Naive thymus-derived CD4-positive, alpha-beta T cell (primary cell): ENCODE measurements around the gene CDK14. TPM values are rescaled to one million over a fixed set of nuclear protein-coding genes. Genes with fewer than 3 reads are reported as not detected.

Experiments used
- ATAC-seq: fragments of 150-1000 bp; cut with Tn5 transposase; 2 replicates; pipeline ENCODE4 v1.10.0; 2021; ENCODE audit warnings: mild to moderate bottlenecking, moderate library complexity
- CTCF ChIA-PET: fragments of 350-600 bp; sonication (Branson Sonifier 250); formaldehyde crosslinking; loops from one replicate; lab custom pipeline; 2021; ENCODE audit warnings: antibody characterized with exemption; lab: Charles Lee
- POLR2A ChIA-PET: fragments of 350-600 bp; sonication (Branson Sonifier 250); formaldehyde crosslinking; loops from one replicate; lab custom pipeline; 2021; ENCODE audit warnings: antibody characterized with exemption, inconsistent platforms; lab: Charles Lee
- DNase-seq, 9 donors: peaks; one replicate each; pipeline versions ENCODE4 v3.0.0 to v3.0.0-alpha.2; 2020 to 2022; ENCODE audit warnings: mixed read lengths in 1 of 9
- H3K27ac ChIP-seq: one replicate; pipeline ENCODE4 v1.7.0; 2013; ENCODE audit warnings: mild to moderate bottlenecking, low read depth, low read length, moderate library complexity
- H3K27me3 ChIP-seq, 2 donors: one replicate each; pipeline ENCODE4 v1.7.0; 2013; ENCODE audit warnings: low read length in 2 of 2, mild to moderate bottlenecking in 2 of 2, moderate library complexity in 2 of 2; ENCODE audit not compliant: control insufficient read depth in 2 of 2, insufficient read depth in 2 of 2
- H3K36me3 ChIP-seq, 3 experiments: 1 replicate in 2 of 3; 2 replicates in 1 of 3; pipeline ENCODE4 v1.7.0; 2013; ENCODE audit warnings: low read length in 3 of 3, mild to moderate bottlenecking in 3 of 3, moderate library complexity in 1 of 3; ENCODE audit not compliant: insufficient read depth in 3 of 3, control insufficient read depth in 2 of 3
- H3K4me1 ChIP-seq, 2 donors: one replicate each; pipeline ENCODE4 v1.7.0; 2013; ENCODE audit warnings: low read length in 2 of 2, mild to moderate bottlenecking in 2 of 2, moderate library complexity in 1 of 2; ENCODE audit not compliant: control insufficient read depth in 2 of 2, insufficient read depth in 2 of 2
- H3K4me3 ChIP-seq: 2 replicates; pipeline ENCODE4 v1.7.0; 2013; ENCODE audit warnings: mild to moderate bottlenecking, low read length
- H3K9me3 ChIP-seq, 3 experiments: 1 replicate in 2 of 3; 2 replicates in 1 of 3; pipeline ENCODE4 v1.7.0; 2013; ENCODE audit warnings: low read length in 3 of 3; ENCODE audit not compliant: control insufficient read depth in 2 of 3
- H3K27ac Mint-ChIP-seq, 9 donors: one replicate each; pipeline ENCODE4 v1.8.0; 2020 to 2022; ENCODE audit warnings: mixed read lengths in 9 of 9, mild to moderate bottlenecking in 8 of 9, moderate library complexity in 5 of 9, inconsistent platforms in 2 of 9
- H3K27me3 Mint-ChIP-seq, 5 donors: one replicate each; pipeline ENCODE4 v1.8.0; 2021 to 2022; ENCODE audit warnings: mixed read lengths in 5 of 5, mild to moderate bottlenecking in 1 of 5
- H3K36me3 Mint-ChIP-seq, 5 donors: one replicate each; pipeline ENCODE4 v1.8.0; 2020 to 2022; ENCODE audit warnings: mixed read lengths in 5 of 5, mild to moderate bottlenecking in 3 of 5, inconsistent platforms in 1 of 5
- H3K4me1 Mint-ChIP-seq, 7 donors: one replicate each; pipeline ENCODE4 v1.8.0; 2020 to 2022; ENCODE audit warnings: mixed read lengths in 7 of 7, mild to moderate bottlenecking in 3 of 7, inconsistent platforms in 1 of 7
- H3K4me3 Mint-ChIP-seq, 10 donors: one replicate each; pipeline ENCODE4 v1.8.0; 2020 to 2022; ENCODE audit warnings: mild to moderate bottlenecking in 10 of 10, mixed read lengths in 10 of 10, moderate library complexity in 6 of 10, inconsistent platforms in 2 of 10
- H3K9me3 Mint-ChIP-seq, 11 donors: one replicate each; pipeline ENCODE4 v1.8.0; 2020 to 2022; ENCODE audit warnings: mixed read lengths in 11 of 11, mild to moderate bottlenecking in 4 of 11, inconsistent platforms in 1 of 11, moderate library complexity in 1 of 11
- intact Hi-C, 2 donors: fragments of 100-400 bp; cut with micrococcal nuclease; formaldehyde crosslinking; loops; one replicate each; pipeline ENCODE4 v1.15.1; 2023
- polyA plus RNA-seq, 2 donors: library from polyadenylated mRNA; unstranded; fragments of 300-500 nt; fragmentation: Illumina TruSeq; gene quantifications; one replicate each; pipeline ENCODE4 v1.2.3, GENCODE V29; 2021
- total RNA-seq, 6 experiments: library from RNA in 5 of 6; stranded (reverse) in 5 of 6; gene quantifications; 1 replicate in 5 of 6; 2 replicates in 1 of 6; pipeline ENCODE4 v1.2.3 and lab custom pipeline; 2021 to 2026

CDK14 gene
- total and polyA plus RNA-seq, 7 experiments from 2014 or later: 0.05 to 9.9 (median 0.72) TPM; not detected in 1

DNA sequence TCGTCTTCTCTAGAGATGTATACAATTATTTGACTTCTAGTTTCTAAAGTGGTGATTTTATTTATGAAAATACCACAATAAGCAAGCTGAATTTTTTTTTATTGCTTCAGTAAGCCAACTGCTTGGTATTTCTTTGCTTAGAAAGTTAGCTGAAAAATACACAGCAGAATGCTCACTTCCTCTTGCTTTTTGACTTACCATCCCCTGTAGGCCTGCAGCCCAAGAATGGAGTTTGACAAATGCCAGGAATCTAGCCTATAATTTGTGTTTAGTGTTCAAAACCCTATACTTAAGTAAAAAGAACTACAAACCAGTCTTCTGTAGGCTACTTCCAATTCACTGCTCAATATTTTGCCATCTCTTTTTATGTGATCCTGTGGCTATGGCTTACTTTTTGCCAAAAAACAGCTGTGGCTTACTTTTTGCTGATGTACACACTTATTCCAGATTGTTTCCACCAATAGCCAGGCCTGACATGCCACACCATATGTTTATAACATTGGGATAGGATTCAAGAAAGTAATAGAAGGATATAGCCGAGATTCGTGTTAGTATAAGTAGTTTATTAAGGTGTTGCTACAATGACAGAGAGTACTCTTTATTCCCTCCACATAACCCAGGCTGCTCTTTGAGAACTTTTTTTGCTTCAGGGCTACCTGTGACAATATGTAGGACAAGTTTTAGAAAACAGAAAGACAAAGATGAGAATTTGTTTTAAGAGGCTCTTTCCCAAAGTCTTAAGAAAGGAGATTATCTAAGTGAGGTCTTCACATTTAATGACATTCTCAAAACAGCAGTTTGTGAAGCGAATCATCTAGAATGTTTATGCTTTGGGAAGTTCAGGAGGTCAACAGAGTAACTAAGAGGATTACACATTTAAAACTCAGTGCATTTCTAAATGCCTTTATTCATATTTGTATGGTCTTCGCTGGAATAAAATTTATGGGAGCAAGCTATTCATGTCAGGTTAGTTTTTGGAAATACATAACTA, 404.2 kb downstream of the CDK14 start:
- DNase-seq: no peak
- no peak for ATAC-seq
- no peak overlapping the region for H3K4me3 Mint-ChIP-seq
- H3K9me3 Mint-ChIP-seq: peaks cover 0 to 3% (median 0%) of the 10 kb centered on the region in 11 donors
- Histone ChIP-seq H3K27me3 (no peaks in the 10 kb centered on the region), H3K9me3 (no peaks in the 10 kb centered on the region), H3K4me1 (no peaks in the 10 kb centered on the region), H3K36me3 (no peaks in the 10 kb centered on the region), H3K4me3 (no peak overlapping the region), H3K27ac (no peak overlapping the region)
- ChIA-PET CTCF (no interaction called here), POLR2A (no interaction called here)
- intact Hi-C loops: no loop called here
- H3K27me3 Mint-ChIP-seq: peaks cover 0 to 8% (median 0%) of the 10 kb centered on the region in 5 donors
- peaks cover 0 to 5% (median 0%) of the 10 kb centered on the region in 5 donors for H3K36me3 Mint-ChIP-seq
- no peaks in the 10 kb centered on the region for H3K4me1 Mint-ChIP-seq
- H3K27ac Mint-ChIP-seq: no peak overlapping the region

DNA sequence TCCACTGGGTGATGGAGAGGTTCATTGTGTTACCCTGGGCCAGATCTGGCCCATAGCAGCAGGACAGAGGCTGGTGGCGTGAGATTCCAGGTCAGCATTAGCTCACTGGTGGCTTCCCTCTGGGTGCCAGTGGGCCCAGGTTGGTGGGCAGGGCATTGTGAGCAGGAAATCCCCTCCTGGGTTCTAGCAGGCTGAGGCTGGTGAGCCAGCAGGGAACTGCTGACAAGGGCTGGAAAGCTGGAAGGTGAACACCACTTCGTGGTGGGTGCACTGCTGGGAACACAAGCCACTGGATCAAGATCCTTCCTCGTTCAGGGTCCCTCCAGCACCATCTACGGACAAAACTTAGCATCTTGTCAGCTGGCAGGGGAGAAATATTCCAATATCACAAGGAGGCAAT, 408.9 kb downstream of the CDK14 start:
- intact Hi-C loops: no loop called here
- H3K36me3 ChIP-seq: no peaks in the 10 kb centered on the region
- H3K4me3 ChIP-seq: no peak overlapping the region
- H3K9me3 Mint-ChIP-seq: peaks cover 0 to 3% (median 0%) of the 10 kb centered on the region in 11 donors
- no peak for DNase-seq
- no peaks in the 10 kb centered on the region for H3K9me3 ChIP-seq
- H3K4me1 ChIP-seq: no peaks in the 10 kb centered on the region
- no peak overlapping the region for H3K27ac ChIP-seq
- no peak overlapping the region for H3K27ac Mint-ChIP-seq
- no peak overlapping the region for H3K4me3 Mint-ChIP-seq
- H3K36me3 Mint-ChIP-seq: peaks cover 0 to 5% (median 0%) of the 10 kb centered on the region in 5 donors
- ChIA-PET CTCF (no interaction called here), POLR2A (no interaction called here)
- peaks cover 0 to 8% (median 2%) of the 10 kb centered on the region in 5 donors for H3K27me3 Mint-ChIP-seq
- no peaks in the 10 kb centered on the region for H3K4me1 Mint-ChIP-seq
- no peak for ATAC-seq
- no peaks in the 10 kb centered on the region for H3K27me3 ChIP-seq

- Mint-ChIP-seq H3K36me3 (peaks cover 0 to 5% (median 0%) of the 10 kb centered on the region in 5 donors), H3K27me3 (peaks cover 0 to 8% (median 2%) of the 10 kb centered on the region in 5 donors), H3K4me1 (no peaks in the 10 kb centered on the region), H3K4me3 (no peak overlapping the region), H3K27ac (no peak overlapping the region), H3K9me3 (peaks cover 0 to 3% (median 0%) of the 10 kb centered on the region in 11 donors)
- ChIA-PET POLR2A (no interaction called here), CTCF (no interaction called here)
- Histone ChIP-seq H3K27me3 (no peaks in the 10 kb centered on the region), H3K9me3 (no peaks in the 10 kb centered on the region), H3K36me3 (no peaks in the 10 kb centered on the region), H3K4me3 (no peak overlapping the region), H3K4me1 (no peaks in the 10 kb centered on the region), H3K27ac (no peak overlapping the region)
- no peak for DNase-seq
- intact Hi-C loops: no loop called here
- ATAC-seq: no peak
These were observed 409.7 kb downstream of the CDK14 start for GRCh38 chr7:91005841-91006240.

- Mint-ChIP-seq H3K4me1 (no peaks in the 10 kb centered on the region), H3K4me3 (no peak overlapping the region), H3K36me3 (peaks cover 0 to 5% (median 0%) of the 10 kb centered on the region in 5 donors), H3K9me3 (peaks cover 0 to 3% (median 0%) of the 10 kb centered on the region in 11 donors), H3K27ac (no peak overlapping the region), H3K27me3 (peaks cover 0 to 8% (median 2%) of the 10 kb centered on the region in 5 donors)
- DNase-seq (no peak), ATAC-seq (no peak)
- H3K4me1 ChIP-seq: no peaks in the 10 kb centered on the region
- POLR2A ChIA-PET: no interaction called here
- H3K27ac ChIP-seq: no peak overlapping the region
- intact Hi-C loops: no loop called here
- no peaks in the 10 kb centered on the region for H3K9me3 ChIP-seq
- H3K36me3 ChIP-seq: no peaks in the 10 kb centered on the region
- H3K27me3 ChIP-seq: no peaks in the 10 kb centered on the region
- CTCF ChIA-PET: no interaction called here
- no peak overlapping the region for H3K4me3 ChIP-seq
These were observed 411.2 kb downstream of the CDK14 start for GRCh38 chr7:91007371-91007770.

- H3K4me3 ChIP-seq: no peak overlapping the region
- peaks cover 0 to 5% (median 2%) of the 10 kb centered on the region in 5 donors for H3K27me3 Mint-ChIP-seq
- intact Hi-C loops: no loop called here
- H3K4me3 Mint-ChIP-seq: no peak overlapping the region
- H3K27me3 ChIP-seq: no peaks in the 10 kb centered on the region
- ChIA-PET CTCF (no interaction called here), POLR2A (no interaction called here)
- ATAC-seq: no peak
- H3K27ac ChIP-seq: no peak overlapping the region
- H3K4me1 ChIP-seq: no peaks in the 10 kb centered on the region
- peaks cover 0 to 5% (median 0%) of the 10 kb centered on the region in 11 donors for H3K9me3 Mint-ChIP-seq
- no peaks in the 10 kb centered on the region for H3K36me3 Mint-ChIP-seq
- no peaks in the 10 kb centered on the region for H3K9me3 ChIP-seq
- H3K4me1 Mint-ChIP-seq: no peaks in the 10 kb centered on the region
- no peak for DNase-seq
- no peaks in the 10 kb centered on the region for H3K36me3 ChIP-seq
- H3K27ac Mint-ChIP-seq: no peak overlapping the region
These were observed 417.0 kb downstream of the CDK14 start for GRCh38 chr7:91013078-91013477.

DNA sequence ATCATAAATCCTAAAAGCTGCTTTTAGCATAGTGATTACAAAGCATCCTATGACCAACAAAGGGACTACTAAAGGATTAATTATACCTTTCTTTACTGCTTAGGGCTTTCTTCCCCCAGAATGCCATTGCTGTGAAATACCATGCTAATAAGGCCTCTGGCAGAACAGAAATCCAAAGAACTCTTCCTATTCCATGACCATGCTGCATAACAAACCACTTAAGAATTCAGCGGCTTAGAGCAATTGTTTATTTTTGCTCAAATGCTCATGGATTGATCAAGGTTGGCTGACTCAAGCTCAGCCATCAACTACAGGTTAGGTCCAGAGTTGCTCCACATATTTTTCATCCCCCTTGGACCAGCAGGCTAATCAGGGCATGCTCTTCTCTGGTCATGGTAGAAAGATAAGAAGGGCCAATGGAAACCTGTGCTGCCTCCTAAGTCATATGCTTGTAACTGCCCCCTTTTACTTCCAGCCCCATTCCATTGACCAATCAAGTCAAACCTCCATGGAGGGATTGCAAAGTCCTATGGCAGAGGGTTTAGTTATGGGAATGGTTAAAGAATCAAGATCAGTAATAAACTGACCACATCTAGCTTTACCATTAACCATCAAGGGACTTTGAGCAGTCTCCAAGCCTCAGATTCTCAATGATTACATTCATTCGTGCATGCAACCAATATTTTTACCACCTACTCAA, 423.7 kb downstream of the CDK14 start:
- Mint-ChIP-seq H3K27me3 (peaks cover 0 to 10% (median 5%) of the 10 kb centered on the region in 5 donors), H3K27ac (no peak overlapping the region), H3K4me1 (no peaks in the 10 kb centered on the region), H3K9me3 (peaks cover 0 to 10% (median 0%) of the 10 kb centered on the region in 11 donors), H3K4me3 (no peak overlapping the region), H3K36me3 (no peaks in the 10 kb centered on the region)
- no peak overlapping the region for H3K27ac ChIP-seq
- intact Hi-C loops: no loop called here
- no peak for ATAC-seq
- H3K36me3 ChIP-seq: no peaks in the 10 kb centered on the region
- no peaks in the 10 kb centered on the region for H3K9me3 ChIP-seq
- DNase-seq: no peak
- H3K4me3 ChIP-seq: no peak overlapping the region
- POLR2A ChIA-PET: no interaction called here
- no peaks in the 10 kb centered on the region for H3K4me1 ChIP-seq
- no peaks in the 10 kb centered on the region for H3K27me3 ChIP-seq
- CTCF ChIA-PET: no interaction called here
